Loucy (cell line): ENCODE data around the gene BIN2.

Experiments used
- CTCF ChIP-seq: fragments of 200-600 bp; sonication (generic); conservative IDR thresholded peaks from 2 replicates; pipeline ENCODE4 v1.5.1; 2014; ENCODE audit warnings: mild to moderate bottlenecking, antibody characterized with exemption, low read length
- EZH2phosphoT487 ChIP-seq: fragments of 200-600 bp; IDR thresholded peaks from 2 replicates; pipeline ENCODE4 v1.6.1; 2018; ENCODE audit warnings: antibody characterized with exemption, mild to moderate bottlenecking, moderate library complexity, borderline replicate concordance

GRCh38 chr12:51240971-51241370, 83.0 kb downstream of the BIN2 start:
- TF ChIP-seq CTCF (no peak), EZH2phosphoT487 (no peak)
